HCT116 (cell line): ENCODE results near the gene MAPK8. TPM values are rescaled to one million over a fixed set of nuclear protein-coding genes. Genes with fewer than 3 reads are reported as not detected.

Source experiments
- ATAC-seq: fragments of 200-7000 bp; cut with Tn5 transposase; 2 replicates; pipeline ENCODE4 v1.9.1; 2020; ENCODE audit warnings: mild to moderate bottlenecking, moderate library complexity
- BruUV-seq: library from RNA; stranded (reverse); fragments of 400-500 nt; replicated peaks from 2 replicates; lab custom pipeline; 2021; lab: Mats Ljungman, UMichigan
- CTCF ChIA-PET: fragments of 300-600 bp; sonication (Branson Sonifier 250); formaldehyde crosslinking; loops from one replicate; lab custom pipeline; 2021; ENCODE audit warnings: antibody characterized with exemption; lab: Charles Lee
- POLR2A ChIA-PET: fragments of 300-600, 350-600 bp; sonication (Branson Sonifier 250); formaldehyde crosslinking; loops from one replicate; lab custom pipeline; 2021; ENCODE audit warnings: antibody characterized with exemption; lab: Charles Lee
- RAD21 ChIA-PET, 2 experiments: fragments of 300-600 bp; sonication (Branson Sonifier 250); formaldehyde crosslinking; loops; one replicate each; lab custom pipeline; 2023; ENCODE audit warnings: low total read pairs in 2 of 2; ENCODE audit not compliant: uncharacterized antibody in 2 of 2, unreplicated experiment in 2 of 2, low non-redundant PET in 1 of 2; lab: Charles Lee
- DNase-seq: peaks from one replicate; pipeline ENCODE4 v3.0.0-alpha.2; 2010; ENCODE audit warnings: low read depth, low spot score
- H2AFZ ChIP-seq: fragments of 200-600 bp; shearing (Covaris generic), sonication (generic); 2 replicates; pipeline ENCODE4 v1.6.1; 2017; ENCODE audit warnings: low read depth, mixed run types, mixed read lengths, antibody characterized with exemption, low read length; ENCODE audit not compliant: poor library complexity, severe bottlenecking
- H3K27ac ChIP-seq: 2 replicates; pipeline ENCODE4 v1.5.1; 2012; ENCODE audit warnings: low read depth, low read length
- H3K27me3 ChIP-seq: fragments of 200-600 bp; sonication (generic); 2 replicates; pipeline ENCODE4 v1.6.1; 2016; ENCODE audit warnings: mixed run types, low read length, mixed read lengths; ENCODE audit not compliant: insufficient read depth
- H3K36me3 ChIP-seq, 2 experiments: fragments of 200-500 bp in 1 of 2; fragments of 200-600 bp in 1 of 2; sonication (Bioruptor generic) in 1 of 2; sonication (generic) in 1 of 2; 2 replicates each; pipeline versions ENCODE4 v1.5.1 to v1.6.1; 2014 to 2016; ENCODE audit warnings: low read length in 2 of 2, inconsistent platforms in 1 of 2, mixed read lengths in 1 of 2, mixed run types in 1 of 2; ENCODE audit not compliant: insufficient read depth in 2 of 2, control insufficient read depth in 1 of 2
- H3K4me1 ChIP-seq, 2 experiments: fragments of 200-600 bp in 1 of 2; sonication (generic) in 1 of 2; 2 replicates each; pipeline versions ENCODE4 v1.5.1 to v1.6.1; 2012 to 2017; ENCODE audit warnings: low read length in 2 of 2, inconsistent platforms in 1 of 2, mild to moderate bottlenecking in 1 of 2, mixed read lengths in 1 of 2, mixed run types in 1 of 2, moderate library complexity in 1 of 2; ENCODE audit not compliant: insufficient read depth in 2 of 2, control insufficient read depth in 1 of 2
- H3K4me2 ChIP-seq: fragments of 200-600 bp; sonication (generic); 2 replicates; pipeline ENCODE4 v1.6.1; 2017; ENCODE audit warnings: mixed run types, low read length, mixed read lengths
- H3K4me3 ChIP-seq, 2 experiments: fragments of 200-600 bp in 1 of 2; sonication (generic) in 1 of 2; replicated peaks in 1 of 2; 2 replicates each; pipeline ENCODE4 v1.5.1; 2011 to 2016; ENCODE audit warnings: low read length in 2 of 2, control low read depth in 1 of 2, low read depth in 1 of 2, mild to moderate bottlenecking in 1 of 2, mixed read lengths in 1 of 2, mixed run types in 1 of 2
- H3K79me2 ChIP-seq: fragments of 200-600 bp; sonication (generic); 2 replicates; pipeline ENCODE4 v1.6.1; 2017; ENCODE audit warnings: mild to moderate bottlenecking, mixed run types, low read length, moderate library complexity, mixed read lengths; ENCODE audit not compliant: insufficient read depth
- H3K9ac ChIP-seq: fragments of 200-600 bp; sonication (generic); 2 replicates; pipeline ENCODE4 v1.6.1; 2016; ENCODE audit warnings: low read length, mixed read lengths
- H3K9me2 ChIP-seq: fragments of 200-600 bp; sonication (generic), shearing (Covaris generic); 2 replicates; pipeline ENCODE4 v1.6.1; 2017; ENCODE audit warnings: mixed run types, mild to moderate bottlenecking, moderate library complexity; ENCODE audit not compliant: insufficient read depth
- H3K9me3 ChIP-seq, 2 experiments: fragments of 200-500 bp in 1 of 2; fragments of 200-600 bp in 1 of 2; sonication (Bioruptor generic) in 1 of 2; sonication (generic) in 1 of 2; 2 replicates each; pipeline ENCODE4 v1.6.1; 2014 to 2017; ENCODE audit warnings: low read length in 2 of 2, mixed read lengths in 2 of 2, inconsistent platforms in 1 of 2, low read depth in 1 of 2, mild to moderate bottlenecking in 1 of 2, mixed run types in 1 of 2, moderate library complexity in 1 of 2; ENCODE audit not compliant: control insufficient read depth in 1 of 2, insufficient read depth in 1 of 2
- H4K20me1 ChIP-seq: fragments of 200-600 bp; sonication (generic), shearing (Covaris generic); 2 replicates; pipeline ENCODE4 v1.6.1; 2017; ENCODE audit warnings: mixed run types, mild to moderate bottlenecking, moderate library complexity; ENCODE audit not compliant: insufficient read depth
- CBX3 ChIP-seq: IDR thresholded peaks from 2 replicates; pipeline ENCODE4 v1.6.1; 2012; ENCODE audit warnings: low read depth
- CEBPB ChIP-seq: IDR thresholded peaks from 2 replicates; pipeline ENCODE4 v1.6.1; 2012; ENCODE audit warnings: low read depth
- EGR1 ChIP-seq: IDR thresholded peaks from 2 replicates; pipeline ENCODE4 v1.6.1; 2012; ENCODE audit warnings: low read depth
- ELF1 ChIP-seq: IDR thresholded peaks from 2 replicates; pipeline ENCODE4 v1.6.1; 2012; ENCODE audit warnings: low read depth, borderline replicate concordance
- EZH2 ChIP-seq: fragments of 200-600 bp; sonication (generic); IDR thresholded peaks from 2 replicates; pipeline ENCODE4 v1.6.1; 2017; ENCODE audit warnings: antibody characterized with exemption, mixed run types
- JUND ChIP-seq: IDR thresholded peaks from 2 replicates; pipeline ENCODE4 v1.6.1; 2012
- POLR2A ChIP-seq: IDR thresholded peaks from 2 replicates; pipeline ENCODE4 v1.7.0; 2011; ENCODE audit warnings: borderline replicate concordance; ENCODE audit not compliant: insufficient read depth, insufficient read length; ENCODE audit errors: extremely low read depth
- POLR2AphosphoS5 ChIP-seq: IDR thresholded peaks from 2 replicates; pipeline ENCODE4 v1.6.1; 2011; ENCODE audit warnings: mild to moderate bottlenecking, low read depth, low read length, moderate library complexity
- RAD21 ChIP-seq: IDR thresholded peaks from 2 replicates; pipeline ENCODE4 v1.6.1; 2012; ENCODE audit warnings: low read depth, mild to moderate bottlenecking
- SIN3A ChIP-seq: IDR thresholded peaks from 2 replicates; pipeline ENCODE4 v1.6.1; 2012; ENCODE audit warnings: low read depth
- SP1 ChIP-seq: IDR thresholded peaks from 2 replicates; pipeline ENCODE4 v1.6.1; 2012; ENCODE audit warnings: low read depth
- YY1 ChIP-seq: IDR thresholded peaks from 2 replicates; pipeline ENCODE4 v1.6.1; 2011; ENCODE audit warnings: low read length, low read depth, moderate library complexity, mild to moderate bottlenecking; ENCODE audit not compliant: insufficient replicate concordance; ENCODE audit errors: extremely low read depth
- intact Hi-C: fragments of 100-400 bp; cut with micrococcal nuclease; formaldehyde crosslinking; loops from 2 replicates; pipeline ENCODE4 v1.10.0; 2022
- total RNA-seq: library from RNA; stranded (reverse); gene quantifications from one replicate; pipeline ENCODE4 v1.2.1, GENCODE V29; 2021; ENCODE audit not compliant: unreplicated experiment
- TF ChIP-seq, protein P1 (sequence below): IDR thresholded peaks from 2 replicates; pipeline ENCODE4 v1.6.1; 2011; ENCODE audit warnings: mild to moderate bottlenecking, low read length, moderate library complexity; ENCODE audit not compliant: insufficient replicate concordance; ENCODE audit errors: extremely low read depth

MAPK8 gene
- total RNA-seq, 1 experiment from 2014 or later: 71.0 TPM

DNA sequence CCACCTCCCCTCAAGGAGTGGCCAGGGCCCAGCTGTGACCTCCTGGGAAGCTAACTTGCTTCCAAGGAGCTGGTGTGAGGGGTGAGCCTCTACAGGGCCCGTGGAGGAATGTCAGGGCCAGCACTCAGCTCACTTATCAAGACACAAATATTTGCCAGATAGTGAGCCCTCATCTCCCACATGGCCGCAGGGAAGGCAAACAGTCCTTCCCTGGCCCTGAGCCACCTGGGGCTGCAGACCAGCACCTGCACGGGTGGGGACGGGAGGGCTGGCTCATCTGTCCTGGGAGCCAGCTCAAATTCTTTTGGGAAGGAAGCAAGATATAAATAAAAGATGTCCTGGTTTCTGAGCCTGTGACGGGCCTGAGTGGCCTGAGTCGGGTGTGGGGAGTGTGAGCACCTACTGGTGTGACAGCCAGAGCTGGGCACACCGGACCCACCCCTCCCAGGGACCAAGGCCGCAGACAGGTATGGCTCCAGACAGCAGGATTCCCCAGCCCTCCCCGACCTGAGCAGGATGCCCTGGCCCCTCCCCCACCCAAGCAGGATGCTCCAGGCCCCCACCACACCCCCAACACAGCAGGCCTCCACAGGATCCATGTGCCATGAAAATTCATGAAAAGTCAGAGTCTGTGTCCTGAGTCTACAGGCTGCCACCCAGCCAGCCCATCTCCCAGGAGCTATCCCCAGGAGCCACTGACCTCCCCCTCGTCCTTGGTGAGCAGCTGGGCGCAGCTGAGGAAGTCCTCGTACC, 148.0 kb downstream of the MAPK8 start:
- TF ChIP-seq POLR2AphosphoS5 (no peak), POLR2A (no peak), YY1 (no peak), EGR1 (no peak), SIN3A (no peak), EZH2 (no peak), SP1 (no peak), CBX3 (no peak), RAD21 (no peak), JUND (no peak), CEBPB (no peak), ELF1 (no peak)
- TF ChIP-seq, protein P1, sequence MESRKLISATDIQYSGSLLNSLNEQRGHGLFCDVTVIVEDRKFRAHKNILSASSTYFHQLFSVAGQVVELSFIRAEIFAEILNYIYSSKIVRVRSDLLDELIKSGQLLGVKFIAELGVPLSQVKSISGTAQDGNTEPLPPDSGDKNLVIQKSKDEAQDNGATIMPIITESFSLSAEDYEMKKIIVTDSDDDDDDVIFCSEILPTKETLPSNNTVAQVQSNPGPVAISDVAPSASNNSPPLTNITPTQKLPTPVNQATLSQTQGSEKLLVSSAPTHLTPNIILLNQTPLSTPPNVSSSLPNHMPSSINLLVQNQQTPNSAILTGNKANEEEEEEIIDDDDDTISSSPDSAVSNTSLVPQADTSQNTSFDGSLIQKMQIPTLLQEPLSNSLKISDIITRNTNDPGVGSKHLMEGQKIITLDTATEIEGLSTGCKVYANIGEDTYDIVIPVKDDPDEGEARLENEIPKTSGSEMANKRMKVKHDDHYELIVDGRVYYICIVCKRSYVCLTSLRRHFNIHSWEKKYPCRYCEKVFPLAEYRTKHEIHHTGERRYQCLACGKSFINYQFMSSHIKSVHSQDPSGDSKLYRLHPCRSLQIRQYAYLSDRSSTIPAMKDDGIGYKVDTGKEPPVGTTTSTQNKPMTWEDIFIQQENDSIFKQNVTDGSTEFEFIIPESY: no peak
- Histone ChIP-seq H3K27ac (no peak overlapping the region), H3K4me2 (no peak overlapping the region), H3K36me3 (no peaks in the 10 kb centered on the region), H2AFZ (no peak overlapping the region), H3K9me3 (no peaks in the 10 kb centered on the region), H3K79me2 (no peaks in the 10 kb centered on the region), H3K4me3 (no peak overlapping the region), H4K20me1 (no peaks in the 10 kb centered on the region), H3K4me1 (no peaks in the 10 kb centered on the region), H3K9me2 (no peaks in the 10 kb centered on the region), H3K27me3 (no peaks in the 10 kb centered on the region), H3K9ac (no peak overlapping the region)
- ChIA-PET POLR2A (no interaction called here), CTCF (no interaction called here), RAD21 (no interaction called here)
- intact Hi-C loops: no loop called here
- ATAC-seq (no peak), DNase-seq (no peak)
- BruUV-seq: no TSS peak
